T47D (cell line): ENCODE measurements around the gene DOC2A.

Source experiments
- DNase-seq, 2 experiments: peaks; one replicate each; pipeline versions ENCODE4 v3.0.0 to v3.0.0-alpha.2; 2011 to 2012; ENCODE audit warnings: low read depth in 1 of 2, low spot score in 1 of 2
- JUND ChIP-seq: IDR thresholded peaks from 2 replicates; pipeline ENCODE4 v1.6.1; 2012; ENCODE audit warnings: low read depth
- in situ Hi-C: cut with HindIII; loops from 2 replicates; pipeline ENCODE4 v1.10.0; 2016; ENCODE audit warnings: low sequenced_read_pairs, low pct_unique_long_range_greater_than_20kb

Gene DOC2A

GRCh38 chr16:29959293-29959692 is 51.5 kb downstream of the DOC2A start:
- in situ Hi-C loops: no loop called here
- TF ChIP-seq JUND: no peak
- DNase-seq: no peak

DNA sequence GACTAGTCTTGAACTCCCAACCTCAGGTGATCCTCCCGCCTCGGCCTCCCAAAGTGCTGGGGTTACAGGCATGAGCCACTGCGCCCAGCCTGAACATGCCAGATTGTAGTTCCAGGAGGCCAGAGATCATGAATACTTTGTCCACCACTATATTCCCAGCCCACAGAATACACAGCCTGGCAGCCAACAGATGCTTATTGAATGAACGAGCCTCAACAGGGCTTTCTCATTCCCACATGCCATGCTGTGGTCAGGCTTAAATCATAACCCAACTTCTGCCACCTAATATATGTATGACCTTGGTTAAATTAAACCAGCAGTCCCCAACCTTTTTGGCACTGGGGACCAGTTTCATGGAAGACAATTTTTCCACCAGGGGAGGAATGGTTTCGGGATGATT is 52.1 kb downstream of the DOC2A start:
- no peak for DNase-seq
- no peak for TF ChIP-seq JUND
- in situ Hi-C loops: no loop called here
